GM23338 (cell line): Measurements from ENCODE around the gene NKD1. TPM values are rescaled to one million over a fixed set of nuclear protein-coding genes. Genes with fewer than 3 reads are reported as not detected.
A peak's percentile ranks its signal among the peaks of the same experiment; 100 is the strongest.
"Not testable (repeated sequence)": the region's sequence is repeated elsewhere in the genome, so short reads cannot be mapped to it uniquely, and the experiment has no call there.

Experiments used
- ATAC-seq: fragments of 200-7000 bp; cut with Tn5 transposase; 3 replicates; pipeline ENCODE4 v1.9.1; 2020
- DNase-seq: peaks from one replicate; pipeline ENCODE4 v3.0.0-alpha.2; 2015; ENCODE audit warnings: low spot score
- H2AFZ ChIP-seq: fragments of 200-600 bp; sonication (generic); 2 replicates; pipeline ENCODE4 v1.8.0; 2016; ENCODE audit warnings: antibody characterized with exemption, mild to moderate bottlenecking, moderate library complexity
- H3F3A ChIP-seq: fragments of 200-600 bp; sonication (generic); replicated peaks from 2 replicates; pipeline ENCODE4 v1.8.0; 2017; ENCODE audit warnings: antibody characterized with exemption, mixed run types, low read depth
- H3K27ac ChIP-seq: fragments of 200-600 bp; sonication (generic); 2 replicates; pipeline ENCODE4 v1.6.1; 2016; ENCODE audit warnings: low read depth
- H3K27me3 ChIP-seq: fragments of 200-600 bp; sonication (generic); 2 replicates; pipeline ENCODE4 v1.8.0; 2016; ENCODE audit warnings: mild to moderate bottlenecking, mixed run types, moderate library complexity; ENCODE audit not compliant: insufficient read depth
- H3K36me3 ChIP-seq: fragments of 200-600 bp; sonication (generic); 2 replicates; pipeline ENCODE4 v1.8.0; 2016; ENCODE audit warnings: mild to moderate bottlenecking; ENCODE audit not compliant: insufficient read depth
- H3K4me1 ChIP-seq: fragments of 200-600 bp; sonication (generic); 2 replicates; pipeline ENCODE4 v1.8.0; 2016; ENCODE audit warnings: mild to moderate bottlenecking, moderate library complexity; ENCODE audit not compliant: insufficient read depth
- H3K4me2 ChIP-seq: fragments of 200-600 bp; sonication (generic); 2 replicates; pipeline ENCODE4 v1.7.1; 2017; ENCODE audit warnings: mixed run types
- H3K4me3 ChIP-seq: fragments of 200-600 bp; sonication (generic); 2 replicates; pipeline ENCODE4 v1.6.1; 2016; ENCODE audit warnings: mixed run types
- H3K79me2 ChIP-seq: fragments of 200-600 bp; sonication (generic); replicated peaks from 2 replicates; pipeline ENCODE4 v1.8.0; 2017; ENCODE audit warnings: mild to moderate bottlenecking; ENCODE audit not compliant: insufficient read depth
- H3K9me2 ChIP-seq: fragments of 200-600 bp; sonication (generic); 2 replicates; pipeline ENCODE4 v1.8.0; 2017; ENCODE audit not compliant: insufficient read depth
- H4K20me1 ChIP-seq: fragments of 200-600 bp; sonication (generic); replicated peaks from 2 replicates; pipeline ENCODE4 v1.8.0; 2017; ENCODE audit warnings: mild to moderate bottlenecking; ENCODE audit not compliant: insufficient read depth
- H3K27ac Mint-ChIP-seq: 2 replicates; pipeline ENCODE4 v1.8.0; 2020; ENCODE audit warnings: inconsistent platforms, mild to moderate bottlenecking, moderate library complexity, mixed read lengths
- H3K27me3 Mint-ChIP-seq: 3 replicates; pipeline ENCODE4 v1.8.0; 2022; ENCODE audit warnings: low read depth, mild to moderate bottlenecking, moderate library complexity, mixed read lengths, inconsistent platforms; ENCODE audit not compliant: insufficient read depth, poor library complexity
- H3K36me3 Mint-ChIP-seq: 3 replicates; pipeline ENCODE4 v1.8.0; 2021; ENCODE audit warnings: low read depth, mild to moderate bottlenecking, inconsistent platforms, moderate library complexity, mixed read lengths
- H3K4me1 Mint-ChIP-seq: 3 replicates; pipeline ENCODE4 v1.8.0; 2020; ENCODE audit warnings: mild to moderate bottlenecking, inconsistent platforms, mixed read lengths
- H3K4me3 Mint-ChIP-seq: 3 replicates; pipeline ENCODE4 v1.8.0; 2021; ENCODE audit warnings: moderate library complexity, mild to moderate bottlenecking, inconsistent platforms, mixed read lengths
- H3K9me3 Mint-ChIP-seq: 3 replicates; pipeline ENCODE4 v1.8.0; 2020; ENCODE audit warnings: moderate library complexity, mild to moderate bottlenecking, inconsistent platforms, mixed read lengths
- CREB1 ChIP-seq: fragments of 250-450 bp; sonication (Bioruptor Pico); IDR thresholded peaks from 2 replicates; pipeline ENCODE4 v1.5.0; 2020; ENCODE audit warnings: low read depth, mild to moderate bottlenecking, moderate library complexity
- EZH2 ChIP-seq: fragments of 200-600 bp; sonication (generic); IDR thresholded peaks from one replicate; pipeline ENCODE4 v1.8.0; 2017; ENCODE audit warnings: antibody characterized with exemption, mild to moderate bottlenecking, low read depth; ENCODE audit not compliant: unreplicated experiment
- NANOG ChIP-seq: IDR thresholded peaks from 2 replicates; pipeline ENCODE4 v1.6.1; 2016; ENCODE audit warnings: antibody characterized with exemption, borderline replicate concordance
- ZNF114 ChIP-seq: fragments of 250-450 bp; sonication (Bioruptor Pico); IDR thresholded peaks from 2 replicates; pipeline ENCODE4 v1.5.0; 2020; ENCODE audit warnings: mild to moderate bottlenecking, moderate library complexity
- polyA plus RNA-seq: library from polyadenylated mRNA; unstranded; fragments of >200 nt; fragmentation: Nextera tagmentation; extraction: Ambion mirVana; gene quantifications from 2 replicates; pipeline ENCODE4 v1.2.1, GENCODE V29; 2016
- total RNA-seq: library from RNA; depleted of rRNA; stranded (reverse); fragments of >200 nt; shearing (Covaris generic); gene quantifications from 2 replicates; pipeline ENCODE4 v1.2.3, GENCODE V29; 2014
- TF ChIP-seq, protein P1 (sequence below): fragments of 250-450 bp; sonication (Bioruptor Pico); IDR thresholded peaks from 2 replicates; pipeline ENCODE4 v1.5.0; 2020; ENCODE audit warnings: mild to moderate bottlenecking, moderate library complexity
- TF ChIP-seq, protein P2 (sequence below): IDR thresholded peaks from 2 replicates; pipeline ENCODE4 v1.6.1; 2016; ENCODE audit warnings: antibody characterized with exemption

NKD1 gene
- total and polyA plus RNA-seq, 2 experiments from 2014 or later: 2.1 to 2.3 TPM

- H3K4me2 ChIP-seq, DNase-seq, H3K4me3 ChIP-seq, H3K9me2 ChIP-seq, H3K4me1 ChIP-seq, ATAC-seq, H3K79me2 ChIP-seq, H3K27me3 ChIP-seq, H3K9me3 Mint-ChIP-seq, H3K4me3 Mint-ChIP-seq, H3F3A ChIP-seq, H3K27me3 Mint-ChIP-seq, H4K20me1 ChIP-seq, H3K36me3 ChIP-seq, H3K27ac ChIP-seq, H3K27ac Mint-ChIP-seq, H3K36me3 Mint-ChIP-seq, H2AFZ ChIP-seq: not testable (repeated sequence)
- H3K4me1 Mint-ChIP-seq: peaks cover 12% of the 10 kb centered on the region
Measured at GRCh38 chr16:50503868-50504531, 44.2 kb upstream of the NKD1 start.

DNA sequence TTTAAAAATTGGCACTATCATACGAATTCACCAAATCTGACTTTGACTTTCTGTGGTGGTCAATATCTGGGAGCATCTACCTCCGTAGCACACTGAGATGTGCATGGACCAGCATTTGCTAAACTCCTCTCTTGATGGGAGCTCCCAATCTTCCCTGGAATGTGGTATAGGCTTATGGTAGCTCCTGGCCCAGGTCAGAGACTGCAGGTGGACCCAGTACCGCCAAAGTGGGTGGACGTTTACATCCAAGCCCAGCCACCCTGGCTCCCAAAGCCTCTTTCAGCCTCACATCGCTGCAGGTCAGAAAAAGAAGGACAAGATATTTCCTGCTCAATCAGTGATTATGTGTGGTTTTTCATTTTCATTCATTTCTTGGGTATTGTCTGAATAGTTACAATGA is 43.1 kb upstream of the NKD1 start:
- TF ChIP-seq NANOG (no peak), EZH2 (no peak), ZNF114 (CRISPR knock-in tag) (no peak), CREB1 (CRISPR knock-in tag) (no peak)
- TF ChIP-seq, protein P1, sequence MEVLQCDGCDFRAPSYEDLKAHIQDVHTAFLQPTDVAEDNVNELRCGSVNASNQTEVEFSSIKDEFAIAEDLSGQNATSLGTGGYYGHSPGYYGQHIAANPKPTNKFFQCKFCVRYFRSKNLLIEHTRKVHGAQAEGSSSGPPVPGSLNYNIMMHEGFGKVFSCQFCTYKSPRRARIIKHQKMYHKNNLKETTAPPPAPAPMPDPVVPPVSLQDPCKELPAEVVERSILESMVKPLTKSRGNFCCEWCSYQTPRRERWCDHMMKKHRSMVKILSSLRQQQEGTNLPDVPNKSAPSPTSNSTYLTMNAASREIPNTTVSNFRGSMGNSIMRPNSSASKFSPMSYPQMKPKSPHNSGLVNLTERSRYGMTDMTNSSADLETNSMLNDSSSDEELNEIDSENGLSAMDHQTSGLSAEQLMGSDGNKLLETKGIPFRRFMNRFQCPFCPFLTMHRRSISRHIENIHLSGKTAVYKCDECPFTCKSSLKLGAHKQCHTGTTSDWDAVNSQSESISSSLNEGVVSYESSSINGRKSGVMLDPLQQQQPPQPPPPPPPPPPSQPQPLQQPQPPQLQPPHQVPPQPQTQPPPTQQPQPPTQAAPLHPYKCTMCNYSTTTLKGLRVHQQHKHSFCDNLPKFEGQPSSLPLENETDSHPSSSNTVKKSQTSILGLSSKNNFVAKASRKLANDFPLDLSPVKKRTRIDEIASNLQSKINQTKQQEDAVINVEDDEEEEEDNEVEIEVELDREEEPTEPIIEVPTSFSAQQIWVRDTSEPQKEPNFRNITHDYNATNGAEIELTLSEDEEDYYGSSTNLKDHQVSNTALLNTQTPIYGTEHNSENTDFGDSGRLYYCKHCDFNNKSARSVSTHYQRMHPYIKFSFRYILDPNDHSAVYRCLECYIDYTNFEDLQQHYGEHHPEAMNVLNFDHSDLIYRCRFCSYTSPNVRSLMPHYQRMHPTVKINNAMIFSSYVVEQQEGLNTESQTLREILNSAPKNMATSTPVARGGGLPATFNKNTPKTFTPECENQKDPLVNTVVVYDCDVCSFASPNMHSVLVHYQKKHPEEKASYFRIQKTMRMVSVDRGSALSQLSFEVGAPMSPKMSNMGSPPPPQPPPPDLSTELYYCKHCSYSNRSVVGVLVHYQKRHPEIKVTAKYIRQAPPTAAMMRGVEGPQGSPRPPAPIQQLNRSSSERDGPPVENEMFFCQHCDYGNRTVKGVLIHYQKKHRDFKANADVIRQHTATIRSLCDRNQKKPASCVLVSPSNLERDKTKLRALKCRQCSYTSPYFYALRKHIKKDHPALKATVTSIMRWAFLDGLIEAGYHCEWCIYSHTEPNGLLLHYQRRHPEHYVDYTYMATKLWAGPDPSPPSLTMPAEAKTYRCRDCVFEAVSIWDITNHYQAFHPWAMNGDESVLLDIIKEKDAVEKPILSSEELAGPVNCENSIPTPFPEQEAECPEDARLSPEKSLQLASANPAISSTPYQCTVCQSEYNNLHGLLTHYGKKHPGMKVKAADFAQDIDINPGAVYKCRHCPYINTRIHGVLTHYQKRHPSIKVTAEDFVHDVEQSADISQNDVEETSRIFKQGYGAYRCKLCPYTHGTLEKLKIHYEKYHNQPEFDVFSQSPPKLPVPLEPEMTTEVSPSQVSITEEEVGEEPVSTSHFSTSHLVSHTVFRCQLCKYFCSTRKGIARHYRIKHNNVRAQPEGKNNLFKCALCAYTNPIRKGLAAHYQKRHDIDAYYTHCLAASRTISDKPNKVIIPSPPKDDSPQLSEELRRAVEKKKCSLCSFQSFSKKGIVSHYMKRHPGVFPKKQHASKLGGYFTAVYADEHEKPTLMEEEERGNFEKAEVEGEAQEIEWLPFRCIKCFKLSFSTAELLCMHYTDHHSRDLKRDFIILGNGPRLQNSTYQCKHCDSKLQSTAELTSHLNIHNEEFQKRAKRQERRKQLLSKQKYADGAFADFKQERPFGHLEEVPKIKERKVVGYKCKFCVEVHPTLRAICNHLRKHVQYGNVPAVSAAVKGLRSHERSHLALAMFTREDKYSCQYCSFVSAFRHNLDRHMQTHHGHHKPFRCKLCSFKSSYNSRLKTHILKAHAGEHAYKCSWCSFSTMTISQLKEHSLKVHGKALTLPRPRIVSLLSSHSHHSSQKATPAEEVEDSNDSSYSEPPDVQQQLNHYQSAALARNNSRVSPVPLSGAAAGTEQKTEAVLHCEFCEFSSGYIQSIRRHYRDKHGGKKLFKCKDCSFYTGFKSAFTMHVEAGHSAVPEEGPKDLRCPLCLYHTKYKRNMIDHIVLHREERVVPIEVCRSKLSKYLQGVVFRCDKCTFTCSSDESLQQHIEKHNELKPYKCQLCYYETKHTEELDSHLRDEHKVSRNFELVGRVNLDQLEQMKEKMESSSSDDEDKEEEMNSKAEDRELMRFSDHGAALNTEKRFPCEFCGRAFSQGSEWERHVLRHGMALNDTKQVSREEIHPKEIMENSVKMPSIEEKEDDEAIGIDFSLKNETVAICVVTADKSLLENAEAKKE (CRISPR knock-in tag): no peak
- TF ChIP-seq, protein P2, sequence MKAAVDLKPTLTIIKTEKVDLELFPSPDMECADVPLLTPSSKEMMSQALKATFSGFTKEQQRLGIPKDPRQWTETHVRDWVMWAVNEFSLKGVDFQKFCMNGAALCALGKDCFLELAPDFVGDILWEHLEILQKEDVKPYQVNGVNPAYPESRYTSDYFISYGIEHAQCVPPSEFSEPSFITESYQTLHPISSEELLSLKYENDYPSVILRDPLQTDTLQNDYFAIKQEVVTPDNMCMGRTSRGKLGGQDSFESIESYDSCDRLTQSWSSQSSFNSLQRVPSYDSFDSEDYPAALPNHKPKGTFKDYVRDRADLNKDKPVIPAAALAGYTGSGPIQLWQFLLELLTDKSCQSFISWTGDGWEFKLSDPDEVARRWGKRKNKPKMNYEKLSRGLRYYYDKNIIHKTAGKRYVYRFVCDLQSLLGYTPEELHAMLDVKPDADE: no peak
- no peak overlapping the region for H3K4me3 Mint-ChIP-seq
- Histone ChIP-seq H3K4me2 (peak overlapping the region; percentile 3; the same call in 1 of the 2 replicates), H4K20me1 (no peaks in the 10 kb centered on the region), H3K9me2 (0 out of 2 replicates have a peak, but pooled peaks cover 3% of the 10 kb centered on the region), H3K4me3 (no peak overlapping the region), H2AFZ (no peak overlapping the region), H3F3A (no peaks in the 10 kb centered on the region), H3K27ac (no peak overlapping the region), H3K36me3 (no peaks in the 10 kb centered on the region), H3K4me1 (peaks cover 9% of the 10 kb centered on the region), H3K79me2 (no peaks in the 10 kb centered on the region), H3K27me3 (no peaks in the 10 kb centered on the region)
- no peaks in the 10 kb centered on the region for H3K36me3 Mint-ChIP-seq
- H3K9me3 Mint-ChIP-seq: no peaks in the 10 kb centered on the region; the same call in 2 of the 3 replicates
- H3K4me1 Mint-ChIP-seq: peaks cover 15% of the 10 kb centered on the region
- ATAC-seq (no peak), DNase-seq (no peak)
- H3K27ac Mint-ChIP-seq: no peak overlapping the region
- peaks cover 2% of the 10 kb centered on the region for H3K27me3 Mint-ChIP-seq
